Lung (tissue), 12 donors: ENCODE results near the gene KCNT1. TPM values are rescaled to one million over a fixed set of nuclear protein-coding genes. Genes with fewer than 3 reads are reported as not detected.

Source experiments
- ATAC-seq: fragments of 200-7000 bp; cut with Tn5 transposase; one replicate; pipeline ENCODE4 v1.9.1; 2020; ENCODE audit warnings: moderate number of reproducible peaks; ENCODE audit not compliant: insufficient read depth, low FRiP score
- DNase-seq, 3 donors: peaks; one replicate each; pipeline ENCODE4 v3.0.0-alpha.2; 2013 to 2017
- H3K27ac ChIP-seq, 2 donors: one replicate each; pipeline ENCODE4 v1.5.1; 2013; ENCODE audit warnings: mild to moderate bottlenecking in 2 of 2, moderate library complexity in 2 of 2, control low read depth in 1 of 2, inconsistent platforms in 1 of 2, low read depth in 1 of 2, low read length in 1 of 2
- H3K27me3 ChIP-seq, 3 donors: one replicate each; pipeline ENCODE4 v1.5.1; 2013; ENCODE audit warnings: low read length in 2 of 3; ENCODE audit not compliant: control insufficient read depth in 3 of 3, insufficient read depth in 3 of 3
- H3K36me3 ChIP-seq, 4 donors: one replicate each; pipeline ENCODE4 v1.5.1; 2013; ENCODE audit warnings: low read length in 4 of 4, mild to moderate bottlenecking in 1 of 4, moderate library complexity in 1 of 4; ENCODE audit not compliant: control insufficient read depth in 4 of 4, insufficient read depth in 4 of 4
- H3K4me1 ChIP-seq, 5 donors: one replicate each; pipeline ENCODE4 v1.5.1; 2013; ENCODE audit warnings: low read length in 5 of 5, mild to moderate bottlenecking in 2 of 5, moderate library complexity in 1 of 5; ENCODE audit not compliant: control insufficient read depth in 5 of 5, insufficient read depth in 5 of 5
- H3K4me3 ChIP-seq: one replicate; pipeline ENCODE4 v1.5.1; 2013; ENCODE audit warnings: mild to moderate bottlenecking, control low read depth, moderate library complexity
- H3K9ac ChIP-seq, 2 donors: one replicate each; pipeline ENCODE4 v1.5.1; 2013; ENCODE audit warnings: low read length in 2 of 2, control low read depth in 1 of 2; ENCODE audit not compliant: insufficient read depth in 1 of 2
- H3K9me3 ChIP-seq, 4 donors: one replicate each; pipeline ENCODE4 v1.5.1; 2013; ENCODE audit warnings: low read length in 3 of 4, mild to moderate bottlenecking in 1 of 4, moderate library complexity in 1 of 4; ENCODE audit not compliant: control insufficient read depth in 4 of 4, insufficient read depth in 3 of 4
- WGBS, 2 donors: extraction: QIAGEN DNeasy Blood & Tissue Kit; methylation state at CpG; one replicate each; pipeline ENCODE4 v1.1.7; 2013; 5-methylcytosine and 5-hydroxymethylcytosine counted together
- polyA plus RNA-seq, 2 donors: library from polyadenylated mRNA; stranded (reverse); fragments of 200-250 nt; gene quantifications; one replicate each; pipeline ENCODE4 v1.2.1, GENCODE V29; 2013
- total RNA-seq, 2 donors: library from RNA; depleted of rRNA in 1 of 2; stranded (reverse); fragments of >200 nt in 1 of 2; gene quantifications; one replicate each; pipeline ENCODE4 v1.2.1, GENCODE V29; 2014 to 2021
- TF ChIP-seq, protein P1 (sequence below): IDR thresholded peaks from 2 replicates; pipeline ENCODE4 v1.5.1; 2012; ENCODE audit warnings: mild to moderate bottlenecking; ENCODE audit errors: control extremely low read depth, extremely low read depth
- donor health status: control.
- donor health status: control.
- donor health status: Bipolar disorder and iron deficiency.
- donor health status: healthy.
- donor health status: DM: yes; HTN: yes; CAD: no.

Gene KCNT1
- total and polyA plus RNA-seq, 4 donors, result 0.06 to 0.28 (median 0.11) TPM

DNA sequence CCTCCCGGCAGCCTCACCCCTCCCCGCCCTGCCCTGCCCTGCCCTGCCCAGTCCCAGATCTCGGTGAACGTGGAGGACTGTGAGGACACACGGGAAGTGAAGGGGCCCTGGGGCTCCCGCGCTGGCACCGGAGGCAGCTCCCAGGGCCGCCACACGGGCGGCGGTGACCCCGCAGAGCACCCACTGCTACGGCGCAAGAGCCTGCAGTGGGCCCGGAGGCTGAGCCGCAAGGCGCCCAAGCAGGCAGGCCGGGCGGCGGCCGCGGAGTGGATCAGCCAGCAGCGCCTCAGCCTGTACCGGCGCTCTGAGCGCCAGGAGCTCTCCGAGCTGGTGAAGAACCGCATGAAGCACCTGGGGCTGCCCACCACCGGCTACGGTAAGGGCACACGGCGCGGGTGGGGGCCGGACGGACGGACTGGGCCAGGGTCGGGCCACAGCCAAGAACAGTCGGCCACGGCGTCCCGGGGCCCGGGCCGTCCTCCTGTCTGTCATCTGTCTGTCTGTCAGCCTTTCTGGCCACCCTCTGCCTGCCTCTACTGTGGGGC is 84.2 kb downstream of the KCNT1 start:
- Histone ChIP-seq H3K36me3 (no peaks in the 10 kb centered on the region), H3K4me1 (no peaks in the 10 kb centered on the region), H3K9ac (no peak overlapping the region), H3K27me3 (peaks cover 0 to 5% (median 3%) of the 10 kb centered on the region in 3 donors), H3K27ac (no peak overlapping the region), H3K9me3 (peaks cover 0 to 2% (median 0%) of the 10 kb centered on the region in 4 donors), H3K4me3 (no peak overlapping the region)
- WGBS, 2 donors, result 83 to 88% methylated on average over 44 of the region's 44 CpGs
- no peak for ATAC-seq
- TF ChIP-seq, protein P1, sequence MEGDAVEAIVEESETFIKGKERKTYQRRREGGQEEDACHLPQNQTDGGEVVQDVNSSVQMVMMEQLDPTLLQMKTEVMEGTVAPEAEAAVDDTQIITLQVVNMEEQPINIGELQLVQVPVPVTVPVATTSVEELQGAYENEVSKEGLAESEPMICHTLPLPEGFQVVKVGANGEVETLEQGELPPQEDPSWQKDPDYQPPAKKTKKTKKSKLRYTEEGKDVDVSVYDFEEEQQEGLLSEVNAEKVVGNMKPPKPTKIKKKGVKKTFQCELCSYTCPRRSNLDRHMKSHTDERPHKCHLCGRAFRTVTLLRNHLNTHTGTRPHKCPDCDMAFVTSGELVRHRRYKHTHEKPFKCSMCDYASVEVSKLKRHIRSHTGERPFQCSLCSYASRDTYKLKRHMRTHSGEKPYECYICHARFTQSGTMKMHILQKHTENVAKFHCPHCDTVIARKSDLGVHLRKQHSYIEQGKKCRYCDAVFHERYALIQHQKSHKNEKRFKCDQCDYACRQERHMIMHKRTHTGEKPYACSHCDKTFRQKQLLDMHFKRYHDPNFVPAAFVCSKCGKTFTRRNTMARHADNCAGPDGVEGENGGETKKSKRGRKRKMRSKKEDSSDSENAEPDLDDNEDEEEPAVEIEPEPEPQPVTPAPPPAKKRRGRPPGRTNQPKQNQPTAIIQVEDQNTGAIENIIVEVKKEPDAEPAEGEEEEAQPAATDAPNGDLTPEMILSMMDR, result no peak
- no peak for DNase-seq

DNA sequence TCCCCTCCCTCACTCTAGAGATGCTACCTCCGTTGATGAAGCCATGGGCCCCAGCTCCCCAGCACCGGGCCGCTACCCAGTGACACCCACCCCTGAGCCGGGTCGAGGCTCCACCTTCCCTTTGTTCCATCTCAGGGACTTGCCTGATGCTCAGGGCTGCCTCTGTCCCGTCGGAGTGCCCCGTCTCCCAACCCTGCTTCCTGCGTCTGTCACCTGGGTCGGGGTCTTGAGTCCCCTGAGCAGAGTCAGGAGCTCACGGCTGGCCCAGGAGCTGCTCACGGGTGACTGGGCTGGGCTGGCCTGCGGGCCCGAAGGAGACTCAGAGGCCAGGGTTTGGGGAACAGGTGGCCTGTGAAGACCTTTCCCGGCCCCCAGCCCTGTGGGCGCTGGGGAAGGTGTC is 85.3 kb downstream of the KCNT1 start:
- no peak overlapping the region for H3K27ac ChIP-seq
- no peaks in the 10 kb centered on the region for H3K4me1 ChIP-seq
- H3K9me3 ChIP-seq, result peaks cover 0 to 2% (median 0%) of the 10 kb centered on the region in 4 donors
- H3K36me3 ChIP-seq, result no peaks in the 10 kb centered on the region
- 72 to 80% methylated on average over 16 of the region's 16 CpGs for WGBS, 2 donors
- DNase-seq (no peak), ATAC-seq (no peak)
- TF ChIP-seq, protein P1, result no peak
- no peak overlapping the region for H3K4me3 ChIP-seq
- no peak overlapping the region for H3K9ac ChIP-seq
- H3K27me3 ChIP-seq, result peaks cover 0 to 5% (median 3%) of the 10 kb centered on the region in 3 donors

DNA sequence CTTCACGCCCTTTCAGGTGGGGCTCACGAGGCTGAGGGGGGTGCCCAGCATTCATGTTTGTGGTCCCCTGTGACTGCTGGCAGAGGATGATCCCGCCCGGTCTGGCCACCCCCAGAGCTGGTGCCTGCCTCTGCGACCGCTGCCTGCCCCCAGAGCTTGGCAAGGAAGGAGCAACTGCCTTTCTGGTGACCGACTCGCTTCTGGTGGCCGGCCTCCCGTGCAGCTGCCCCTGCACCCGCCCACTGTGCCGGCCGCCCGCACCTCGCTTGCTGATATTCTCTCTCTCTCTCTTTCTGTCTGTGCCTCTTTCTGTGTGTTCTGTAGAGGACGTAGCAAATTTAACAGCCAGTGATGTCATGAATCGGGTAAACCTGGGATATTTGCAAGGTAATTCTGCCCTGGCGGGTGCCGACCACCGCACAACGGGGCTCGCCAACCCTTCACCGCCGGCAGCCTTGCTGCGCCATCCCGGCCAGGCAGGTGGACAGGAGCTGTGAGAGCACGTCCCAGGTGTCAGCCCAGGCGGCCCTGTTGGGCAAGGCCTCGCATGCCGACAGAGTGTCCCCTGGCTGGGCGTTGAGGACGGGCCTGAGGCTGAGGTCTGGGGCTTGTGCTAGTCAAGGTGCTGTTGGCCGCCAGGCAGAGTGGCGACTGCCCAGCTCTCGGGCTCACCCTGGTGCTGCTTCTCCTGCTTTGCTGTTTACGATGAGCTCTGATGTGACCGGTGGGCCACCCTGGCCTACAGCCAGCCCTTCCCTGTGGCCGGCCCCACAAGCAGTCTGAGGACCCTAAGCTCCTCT is 86.0 kb downstream of the KCNT1 start:
- H3K4me3 ChIP-seq, result no peak overlapping the region
- no peak overlapping the region for H3K27ac ChIP-seq
- 85 to 90% methylated on average over 36 to 38 of the region's 38 CpGs for WGBS, 2 donors
- peaks cover 0 to 5% (median 0%) of the 10 kb centered on the region in 3 donors for H3K27me3 ChIP-seq
- ATAC-seq (no peak), DNase-seq (no peak)
- no peak overlapping the region for H3K9ac ChIP-seq
- peaks cover 0 to 2% (median 0%) of the 10 kb centered on the region in 4 donors for H3K9me3 ChIP-seq
- H3K4me1 ChIP-seq, result no peaks in the 10 kb centered on the region
- no peaks in the 10 kb centered on the region for H3K36me3 ChIP-seq
- TF ChIP-seq, protein P1, result no peak
